DOHH2 (cell line): Measurements from ENCODE around the gene FUNDC2.

Source experiments
- H3F3A ChIP-seq: fragments of 200-600 bp; sonication (generic), shearing (Covaris generic); 2 replicates; pipeline ENCODE4 v1.6.0; 2016; ENCODE audit warnings: antibody characterized with exemption, mild to moderate bottlenecking; ENCODE audit not compliant: control insufficient read depth, insufficient read depth
- H3K27ac ChIP-seq: fragments of 200-600 bp; sonication (generic); 2 replicates; pipeline ENCODE4 v1.5.1; 2014; ENCODE audit warnings: low read depth, mild to moderate bottlenecking, low read length, moderate library complexity
- H3K27me3 ChIP-seq: fragments of 200-600 bp; sonication (generic); 2 replicates; pipeline ENCODE4 v1.6.1; 2014; ENCODE audit warnings: mild to moderate bottlenecking, low read length, mixed read lengths; ENCODE audit not compliant: control insufficient read depth
- H3K36me3 ChIP-seq: fragments of 200-600 bp; sonication (generic); 2 replicates; pipeline ENCODE4 v1.6.1; 2014; ENCODE audit warnings: mild to moderate bottlenecking, low read length, moderate library complexity, mixed read lengths; ENCODE audit not compliant: control insufficient read depth
- H3K4me1 ChIP-seq: fragments of 200-600 bp; sonication (generic); 2 replicates; pipeline ENCODE4 v1.6.1; 2014; ENCODE audit warnings: mild to moderate bottlenecking, low read length, mixed read lengths; ENCODE audit not compliant: control insufficient read depth
- H3K4me2 ChIP-seq: fragments of 200-600 bp; sonication (generic); 2 replicates; pipeline ENCODE4 v1.6.0; 2014; ENCODE audit warnings: mild to moderate bottlenecking, low read length, moderate library complexity
- H3K4me3 ChIP-seq: fragments of 200-600 bp; sonication (generic); 2 replicates; pipeline ENCODE4 v1.5.1; 2014; ENCODE audit warnings: mild to moderate bottlenecking, low read length, mixed read lengths
- H3K79me2 ChIP-seq: fragments of 200-600 bp; sonication (generic); 2 replicates; pipeline ENCODE4 v1.6.1; 2014; ENCODE audit warnings: mild to moderate bottlenecking, low read length, mixed read lengths; ENCODE audit not compliant: control insufficient read depth
- H3K9me2 ChIP-seq: fragments of 200-600 bp; sonication (generic); replicated peaks from 2 replicates; pipeline ENCODE4 v1.6.1; 2014; ENCODE audit warnings: mild to moderate bottlenecking, low read length, mixed read lengths; ENCODE audit not compliant: control insufficient read depth
- H3K9me3 ChIP-seq: fragments of 200-600 bp; sonication (generic); 2 replicates; pipeline ENCODE4 v1.6.1; 2014; ENCODE audit warnings: antibody characterized with exemption, low read length, mixed read lengths; ENCODE audit not compliant: control insufficient read depth, insufficient read depth
- H4K20me1 ChIP-seq: fragments of 200-600 bp; sonication (generic); 2 replicates; pipeline ENCODE4 v1.6.0; 2014; ENCODE audit warnings: low read depth, mild to moderate bottlenecking, antibody characterized with exemption, low read length, moderate library complexity; ENCODE audit not compliant: control insufficient read depth, insufficient read depth
- CTCF ChIP-seq: fragments of 200-600 bp; sonication (generic); IDR thresholded peaks from one replicate; pipeline ENCODE4 v1.5.1; 2014; ENCODE audit warnings: antibody characterized with exemption, mild to moderate bottlenecking, low read depth, low read length; ENCODE audit not compliant: poor library complexity, severe bottlenecking
- EZH2phosphoT487 ChIP-seq: fragments of 200-600 bp; sonication (generic); IDR thresholded peaks from 2 replicates; pipeline ENCODE4 v1.6.1; 2017; ENCODE audit warnings: borderline replicate concordance, mild to moderate bottlenecking, antibody characterized with exemption, low read length, moderate library complexity, mixed read lengths

The FUNDC2 gene

GRCh38 chrX:155108427-155108826 is 81.8 kb downstream of the FUNDC2 start:
- Histone ChIP-seq H3K79me2 (no peaks in the 10 kb centered on the region), H3K9me3 (no peaks in the 10 kb centered on the region), H4K20me1 (no peaks in the 10 kb centered on the region), H3K36me3 (peaks cover 22% of the 10 kb centered on the region), H3K4me3 (no peak overlapping the region), H3K4me2 (no peak overlapping the region), H3K9me2 (no peaks in the 10 kb centered on the region), H3F3A (no peaks in the 10 kb centered on the region), H3K4me1 (no peaks in the 10 kb centered on the region), H3K27me3 (no peaks in the 10 kb centered on the region), H3K27ac (no peak overlapping the region)
- TF ChIP-seq CTCF (no peak), EZH2phosphoT487 (no peak)
